Measurements from ENCODE around the gene EVPLL.
"Not testable (repeated sequence)": the region's sequence is repeated elsewhere in the genome, so short reads cannot be mapped to it uniquely, and the experiment has no call there.

- TF ChIP-seq ZBTB40 (IDR thresholded peaks at IDR 0.05); ZBTB40 (CRISPR knock-in tag; IDR thresholded peaks at IDR 0.05); KDM1A (IDR thresholded peaks at IDR 0.05); NR2C2 (CRISPR knock-in tag; IDR thresholded peaks at IDR 0.05); NR2C2 (tag; IDR thresholded peaks at IDR 0.05); EZH2 (IDR thresholded peaks at IDR 0.05; ENCODE audit: borderline replicate concordance, low read depth, low read length); CBX2 (IDR thresholded peaks at IDR 0.05; ENCODE audit: insufficient read depth, low read length, poor library complexity, severe bottlenecking); ATF4 (CRISPR knock-in tag; IDR thresholded peaks at IDR 0.05); GABPA (tag; conservative IDR thresholded peaks at IDR 0.05; ENCODE audit: low read depth); ATF1 (CRISPR knock-in tag; IDR thresholded peaks at IDR 0.05); ATF1 (tag; IDR thresholded peaks at IDR 0.05); E2F4 (CRISPR knock-in tag; IDR thresholded peaks at IDR 0.05; ENCODE audit: low read depth); TAF1 (IDR thresholded peaks at IDR 0.05; ENCODE audit: control insufficient read depth, extremely low read depth, insufficient read depth, low read length, severe bottlenecking); CTCF (IDR thresholded peaks at IDR 0.05 in 2 of 3, conservative IDR thresholded peaks at IDR 0.05 in 1 of 3; ENCODE audit: insufficient read depth in 2 of 3, low read depth in 1 of 3, low read length in 3 of 3); TCF7 (IDR thresholded peaks at IDR 0.05; ENCODE audit: borderline replicate concordance); POLR2AphosphoS5 (IDR thresholded peaks at IDR 0.05; ENCODE audit: control insufficient read depth, insufficient read depth, low read depth, low read length): not testable (repeated sequence)
These were observed 31.3 kb downstream of the EVPLL start for GRCh38 chr17:18408906-18409305.

Data from K562 (cell line).